ENCODE results near the gene ALKBH3. TPM values are rescaled to one million over a fixed set of nuclear protein-coding genes. Genes with fewer than 3 reads are reported as not detected.

The ALKBH3 gene
- total RNA-seq, 2 donors from 2014 or later = 9.3 to 13.9 TPM

- WGBS, 2 experiments (ENCODE audit: insufficient coverage in 1 of 2, insufficient read length in 1 of 2) = no CpG with 5 or more reads among the region's 1 CpG
- no peaks in the 10 kb centered on the region for H3K4me1 ChIP-seq (ENCODE audit: control insufficient read depth, insufficient read depth, low read length)
- Mint-ChIP-seq H3K9me3 (no peaks in the 10 kb centered on the region), H3K27ac (no peak overlapping the region), H3K36me3 (ENCODE audit: low read depth) (peaks cover 16% of the 10 kb centered on the region), H3K4me3 (no peak overlapping the region), H3K27me3 (ENCODE audit: insufficient read depth) (no peaks in the 10 kb centered on the region), H3K4me1 (peaks cover 26% of the 10 kb centered on the region)
- H3K27ac ChIP-seq (ENCODE audit: low read depth, low read length) = no peak overlapping the region
- H3K9ac ChIP-seq (ENCODE audit: extremely low read depth, low read length, poor library complexity, severe bottlenecking) = no peak overlapping the region
- no peaks in the 10 kb centered on the region for H3K27me3 ChIP-seq (ENCODE audit: control insufficient read depth, insufficient read depth, low read length, poor library complexity, severe bottlenecking)
- H3K9me3 ChIP-seq (ENCODE audit: control insufficient read depth, low read length) = no peaks in the 10 kb centered on the region
- DNase-seq = no peak
- H3K4me3 ChIP-seq (ENCODE audit: low read length) = no peak overlapping the region
- peaks cover 33% of the 10 kb centered on the region for H3K36me3 ChIP-seq (ENCODE audit: control insufficient read depth, insufficient read depth, low read length)
- TF ChIP-seq, protein P1, sequence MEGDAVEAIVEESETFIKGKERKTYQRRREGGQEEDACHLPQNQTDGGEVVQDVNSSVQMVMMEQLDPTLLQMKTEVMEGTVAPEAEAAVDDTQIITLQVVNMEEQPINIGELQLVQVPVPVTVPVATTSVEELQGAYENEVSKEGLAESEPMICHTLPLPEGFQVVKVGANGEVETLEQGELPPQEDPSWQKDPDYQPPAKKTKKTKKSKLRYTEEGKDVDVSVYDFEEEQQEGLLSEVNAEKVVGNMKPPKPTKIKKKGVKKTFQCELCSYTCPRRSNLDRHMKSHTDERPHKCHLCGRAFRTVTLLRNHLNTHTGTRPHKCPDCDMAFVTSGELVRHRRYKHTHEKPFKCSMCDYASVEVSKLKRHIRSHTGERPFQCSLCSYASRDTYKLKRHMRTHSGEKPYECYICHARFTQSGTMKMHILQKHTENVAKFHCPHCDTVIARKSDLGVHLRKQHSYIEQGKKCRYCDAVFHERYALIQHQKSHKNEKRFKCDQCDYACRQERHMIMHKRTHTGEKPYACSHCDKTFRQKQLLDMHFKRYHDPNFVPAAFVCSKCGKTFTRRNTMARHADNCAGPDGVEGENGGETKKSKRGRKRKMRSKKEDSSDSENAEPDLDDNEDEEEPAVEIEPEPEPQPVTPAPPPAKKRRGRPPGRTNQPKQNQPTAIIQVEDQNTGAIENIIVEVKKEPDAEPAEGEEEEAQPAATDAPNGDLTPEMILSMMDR (conservative IDR thresholded peaks at IDR 0.05) = no peak
These were observed 47.0 kb upstream of the ALKBH3 start for GRCh38 chr11:43833657-43834073.

DNA sequence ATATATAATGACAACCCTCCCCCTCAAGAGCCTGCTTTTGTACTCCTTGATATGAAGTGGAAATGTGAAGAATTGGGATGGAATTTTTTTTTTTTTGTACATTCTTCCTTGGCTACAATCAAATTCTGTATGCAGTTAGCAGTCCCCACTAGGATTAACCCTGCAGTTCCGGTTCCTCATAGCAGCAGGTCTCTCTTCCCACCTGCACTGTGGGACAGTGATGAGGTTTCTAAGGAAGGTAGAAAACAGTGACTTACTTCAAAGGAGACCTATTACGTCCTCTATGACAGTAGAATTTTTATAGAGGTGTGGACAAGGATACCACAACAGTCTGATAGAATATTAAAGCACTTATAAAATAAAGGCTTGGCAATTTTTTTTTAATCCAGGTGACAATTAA lies 46.3 kb upstream of the ALKBH3 start:
- H3K4me1 ChIP-seq (ENCODE audit: control insufficient read depth, insufficient read depth, low read length) = no peaks in the 10 kb centered on the region
- no peak overlapping the region for H3K4me3 ChIP-seq (ENCODE audit: low read length)
- no peak overlapping the region for H3K27ac ChIP-seq (ENCODE audit: low read depth, low read length)
- H3K9ac ChIP-seq (ENCODE audit: extremely low read depth, low read length, poor library complexity, severe bottlenecking) = no peak overlapping the region
- 88 to 100% methylated on average over 1 to 2 of the region's 2 CpGs for WGBS, 2 experiments (ENCODE audit: insufficient coverage in 1 of 2, insufficient read length in 1 of 2)
- Mint-ChIP-seq H3K9me3 (no peaks in the 10 kb centered on the region), H3K36me3 (ENCODE audit: low read depth) (peaks cover 22% of the 10 kb centered on the region), H3K4me1 (peaks cover 26% of the 10 kb centered on the region), H3K27me3 (ENCODE audit: insufficient read depth) (no peaks in the 10 kb centered on the region), H3K27ac (no peak overlapping the region), H3K4me3 (no peak overlapping the region)
- H3K9me3 ChIP-seq (ENCODE audit: control insufficient read depth, low read length) = no peaks in the 10 kb centered on the region
- DNase-seq = no peak
- H3K36me3 ChIP-seq (ENCODE audit: control insufficient read depth, insufficient read depth, low read length) = peaks cover 36% of the 10 kb centered on the region
- TF ChIP-seq, protein P1 (conservative IDR thresholded peaks at IDR 0.05) = no peak
- H3K27me3 ChIP-seq (ENCODE audit: control insufficient read depth, insufficient read depth, low read length, poor library complexity, severe bottlenecking) = no peaks in the 10 kb centered on the region

DNA sequence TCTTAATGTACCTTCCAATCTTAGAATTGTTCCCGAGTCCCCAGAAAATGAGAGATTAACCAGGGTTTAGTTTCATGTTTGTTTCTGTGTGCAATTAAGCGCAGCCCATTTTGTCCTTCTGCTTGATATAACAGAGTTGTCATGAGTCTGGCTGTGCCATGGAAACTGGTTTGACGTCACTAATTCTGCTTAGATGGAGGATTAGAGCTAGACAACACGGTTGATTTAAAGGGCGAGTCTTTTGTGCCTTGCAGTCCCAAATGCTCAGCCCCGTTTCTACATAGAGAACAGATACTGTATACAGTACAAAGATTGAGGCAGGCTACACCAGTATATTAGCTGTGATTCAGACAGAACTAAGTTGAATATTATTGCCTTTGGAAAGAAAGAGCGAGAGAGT lies 45.5 kb upstream of the ALKBH3 start:
- peaks cover 26% of the 10 kb centered on the region for H3K4me1 Mint-ChIP-seq
- H3K27me3 Mint-ChIP-seq (ENCODE audit: insufficient read depth) = no peaks in the 10 kb centered on the region
- TF ChIP-seq, protein P1 (conservative IDR thresholded peaks at IDR 0.05) = no peak
- Histone ChIP-seq H3K27ac (ENCODE audit: low read depth, low read length) (no peak overlapping the region), H3K4me3 (ENCODE audit: low read length) (no peak overlapping the region), H3K9me3 (ENCODE audit: control insufficient read depth, low read length) (no peaks in the 10 kb centered on the region), H3K36me3 (ENCODE audit: control insufficient read depth, insufficient read depth, low read length) (peaks cover 42% of the 10 kb centered on the region), H3K4me1 (ENCODE audit: control insufficient read depth, insufficient read depth, low read length) (no peaks in the 10 kb centered on the region), H3K9ac (ENCODE audit: extremely low read depth, low read length, poor library complexity, severe bottlenecking) (no peak overlapping the region), H3K27me3 (ENCODE audit: control insufficient read depth, insufficient read depth, low read length, poor library complexity, severe bottlenecking) (no peaks in the 10 kb centered on the region)
- no peak overlapping the region for H3K27ac Mint-ChIP-seq
- peaks cover 29% of the 10 kb centered on the region for H3K36me3 Mint-ChIP-seq (ENCODE audit: low read depth)
- H3K9me3 Mint-ChIP-seq = no peaks in the 10 kb centered on the region
- no peak for DNase-seq
- H3K4me3 Mint-ChIP-seq = no peak overlapping the region
- 89 to 90% methylated on average over 6 to 7 of the region's 7 CpGs for WGBS, 2 experiments (ENCODE audit: insufficient coverage in 1 of 2, insufficient read length in 1 of 2)

All from endodermal cell (in vitro differentiated cells).